ENCODE measurements around the gene SKOR2.
"Not testable (repeated sequence)": the region's sequence is repeated elsewhere in the genome, so short reads cannot be mapped to it uniquely, and the experiment has no call there.

The SKOR2 gene

DNA sequence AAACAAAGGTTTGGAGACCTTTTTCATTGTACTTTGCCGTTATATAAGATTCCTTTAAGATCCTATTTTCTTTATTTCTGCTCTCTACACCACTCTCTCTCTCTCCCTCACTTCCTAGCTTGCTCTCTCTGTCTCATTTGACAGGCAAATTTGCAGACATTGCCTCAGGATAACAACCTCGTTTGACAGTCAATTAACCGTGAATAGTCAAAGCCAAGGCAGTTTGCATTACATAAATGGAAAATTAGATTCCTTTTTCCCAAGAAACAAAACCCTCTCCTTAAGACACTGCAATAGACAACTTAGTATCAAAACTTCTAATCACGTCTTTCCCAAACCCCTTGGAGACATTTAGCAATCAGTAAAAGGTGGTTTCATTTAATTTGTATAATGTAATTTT is 7.4 kb downstream of the SKOR2 start:
- H3K36me3 ChIP-seq (ENCODE audit: insufficient read depth, low read length) = no peaks in the 10 kb centered on the region
- no peak overlapping the region for H3K27ac ChIP-seq (ENCODE audit: low read depth, low read length)
- H3K27me3 ChIP-seq (ENCODE audit: insufficient read depth, low read length) = peaks cover 95% of the 10 kb centered on the region
- H3K79me2 ChIP-seq (ENCODE audit: control insufficient read depth, insufficient read depth, low read length, unreplicated experiment) = no peaks in the 10 kb centered on the region
- H3K4me3 ChIP-seq (ENCODE audit: low read depth, low read length) = no peak overlapping the region
- no peak overlapping the region for H2AFZ ChIP-seq (ENCODE audit: low read length, unreplicated experiment)
- no peaks in the 10 kb centered on the region for H3K4me1 ChIP-seq (ENCODE audit: control insufficient read depth, insufficient read depth, low read length, unreplicated experiment)

DNA sequence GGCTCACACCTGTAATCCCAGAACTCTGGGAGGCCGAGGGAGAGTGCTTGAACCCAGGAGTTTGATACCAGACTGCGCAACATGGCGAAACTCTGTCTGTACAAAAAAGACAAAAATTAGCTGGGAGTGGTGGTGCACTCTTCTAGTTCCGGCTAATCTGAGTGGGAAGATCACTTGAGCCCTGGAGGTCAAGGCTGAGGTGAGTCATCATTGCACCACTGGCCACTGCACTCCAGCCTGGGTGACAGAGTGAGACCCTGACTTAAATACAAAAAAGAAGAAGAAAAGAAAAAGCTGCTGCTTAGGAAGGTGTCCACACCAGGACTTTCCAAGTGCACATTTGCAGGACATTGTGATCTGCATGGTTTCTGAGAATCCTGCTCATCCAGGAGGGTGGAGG is 16.4 kb downstream of the SKOR2 start:
- H3K27ac ChIP-seq (ENCODE audit: low read depth, low read length) = no peak overlapping the region
- H3K27me3 ChIP-seq (ENCODE audit: insufficient read depth, low read length) = peaks cover 77% of the 10 kb centered on the region

DNA sequence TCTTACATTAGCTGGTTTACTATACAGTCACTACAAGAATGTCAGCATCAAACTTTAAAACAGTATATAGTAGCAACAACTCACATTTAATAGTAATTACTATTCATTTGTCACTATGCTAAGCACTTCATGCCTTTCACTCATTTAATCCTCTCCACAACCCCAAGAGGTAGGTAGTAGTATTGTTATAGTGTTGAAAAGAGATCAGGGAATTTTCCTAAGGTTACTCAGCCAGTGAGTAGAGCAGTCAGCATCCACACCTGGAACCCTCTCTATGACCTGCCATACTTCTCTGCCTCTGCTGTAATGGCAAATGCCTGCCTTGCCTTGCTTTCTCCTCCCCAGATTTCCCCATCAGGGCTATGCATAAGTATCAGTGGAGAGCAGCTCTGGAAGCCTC is 24.8 kb downstream of the SKOR2 start:
- H3K4me3 ChIP-seq (ENCODE audit: low read depth, low read length) = no peak overlapping the region
- H3K27me3 ChIP-seq (ENCODE audit: insufficient read depth, low read length) = peaks cover 85% of the 10 kb centered on the region
- no peak overlapping the region for H2AFZ ChIP-seq (ENCODE audit: low read length, unreplicated experiment)
- no peak overlapping the region for H3K27ac ChIP-seq (ENCODE audit: low read depth, low read length)
- no peaks in the 10 kb centered on the region for H3K4me1 ChIP-seq (ENCODE audit: control insufficient read depth, insufficient read depth, low read length, unreplicated experiment)
- H3K36me3 ChIP-seq (ENCODE audit: insufficient read depth, low read length) = no peaks in the 10 kb centered on the region
- no peaks in the 10 kb centered on the region for H3K79me2 ChIP-seq (ENCODE audit: control insufficient read depth, insufficient read depth, low read length, unreplicated experiment)

More for the DNA sequence above, 16.4 kb downstream of the SKOR2 start:
- Histone ChIP-seq H3K79me2 (ENCODE audit: control insufficient read depth, insufficient read depth, low read length, unreplicated experiment) (no peaks in the 10 kb centered on the region), H3K4me3 (ENCODE audit: low read depth, low read length) (no peak overlapping the region), H3K4me1 (ENCODE audit: control insufficient read depth, insufficient read depth, low read length, unreplicated experiment) (no peaks in the 10 kb centered on the region), H2AFZ (ENCODE audit: low read length, unreplicated experiment) (no peak overlapping the region), H3K36me3 (ENCODE audit: insufficient read depth, low read length) (no peaks in the 10 kb centered on the region)

DNA sequence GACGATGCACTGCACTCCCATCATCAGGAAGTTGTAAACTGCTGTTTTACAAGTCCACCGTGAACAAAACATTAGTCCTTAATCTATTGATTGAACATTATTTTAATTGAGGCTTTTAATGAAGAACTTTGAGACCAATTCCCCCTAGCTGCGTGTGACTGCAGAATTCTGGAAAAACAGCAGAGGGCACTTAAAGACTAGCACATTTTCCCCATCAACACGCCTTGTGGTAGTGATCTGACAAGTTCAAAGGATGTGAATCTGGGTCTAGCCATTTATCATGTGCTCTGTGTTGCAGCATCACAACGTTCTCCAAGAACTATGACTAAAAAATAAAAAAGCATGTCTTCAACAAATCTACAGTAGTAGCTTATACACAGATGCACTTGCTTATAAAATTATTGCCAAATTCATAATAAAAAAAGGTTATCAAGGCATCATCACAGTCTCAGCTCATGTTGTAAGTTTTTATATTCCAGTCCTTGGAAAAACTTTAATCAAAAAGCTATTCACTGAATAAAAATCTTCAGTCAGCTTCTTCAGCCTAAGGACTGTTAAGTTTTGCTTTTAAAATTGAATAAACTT is 35.8 kb downstream of the SKOR2 start:
- Histone ChIP-seq H3K36me3 (ENCODE audit: insufficient read depth, low read length) (no peaks in the 10 kb centered on the region), H3K4me3 (ENCODE audit: low read depth, low read length) (no peak overlapping the region), H2AFZ (ENCODE audit: low read length, unreplicated experiment) (no peak overlapping the region), H3K27ac (ENCODE audit: low read depth, low read length) (no peak overlapping the region), H3K4me1 (ENCODE audit: control insufficient read depth, insufficient read depth, low read length, unreplicated experiment) (no peaks in the 10 kb centered on the region), H3K79me2 (ENCODE audit: control insufficient read depth, insufficient read depth, low read length, unreplicated experiment) (no peaks in the 10 kb centered on the region), H3K27me3 (ENCODE audit: insufficient read depth, low read length) (peaks cover 96% of the 10 kb centered on the region)

DNA sequence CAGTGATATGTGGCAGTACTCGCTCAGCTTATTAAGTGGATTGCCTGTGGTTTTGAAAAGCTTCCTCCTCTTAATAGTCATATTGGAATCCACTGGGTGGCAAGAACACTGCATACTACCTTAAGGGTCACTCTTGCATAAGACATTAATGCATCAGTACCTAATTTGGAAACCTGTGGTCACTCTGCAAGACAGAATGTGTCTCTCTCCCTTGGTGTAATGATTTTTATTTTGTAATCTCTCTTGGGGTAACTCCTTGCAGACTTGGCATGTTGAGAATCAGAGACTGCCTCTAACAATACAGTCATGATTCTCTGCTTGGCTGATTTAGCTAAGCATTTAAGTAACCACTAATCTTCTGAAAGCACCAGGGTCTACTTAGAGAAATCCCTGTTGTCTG is 42.3 kb downstream of the SKOR2 start:
- Histone ChIP-seq H3K4me1 (ENCODE audit: control insufficient read depth, insufficient read depth, low read length, unreplicated experiment) (no peaks in the 10 kb centered on the region), H2AFZ (ENCODE audit: low read length, unreplicated experiment) (no peak overlapping the region), H3K79me2 (ENCODE audit: control insufficient read depth, insufficient read depth, low read length, unreplicated experiment) (no peaks in the 10 kb centered on the region), H3K36me3 (ENCODE audit: insufficient read depth, low read length) (no peaks in the 10 kb centered on the region), H3K27ac (ENCODE audit: low read depth, low read length) (no peak overlapping the region), H3K27me3 (ENCODE audit: insufficient read depth, low read length) (peaks cover 79% of the 10 kb centered on the region), H3K4me3 (ENCODE audit: low read depth, low read length) (no peak overlapping the region)

DNA sequence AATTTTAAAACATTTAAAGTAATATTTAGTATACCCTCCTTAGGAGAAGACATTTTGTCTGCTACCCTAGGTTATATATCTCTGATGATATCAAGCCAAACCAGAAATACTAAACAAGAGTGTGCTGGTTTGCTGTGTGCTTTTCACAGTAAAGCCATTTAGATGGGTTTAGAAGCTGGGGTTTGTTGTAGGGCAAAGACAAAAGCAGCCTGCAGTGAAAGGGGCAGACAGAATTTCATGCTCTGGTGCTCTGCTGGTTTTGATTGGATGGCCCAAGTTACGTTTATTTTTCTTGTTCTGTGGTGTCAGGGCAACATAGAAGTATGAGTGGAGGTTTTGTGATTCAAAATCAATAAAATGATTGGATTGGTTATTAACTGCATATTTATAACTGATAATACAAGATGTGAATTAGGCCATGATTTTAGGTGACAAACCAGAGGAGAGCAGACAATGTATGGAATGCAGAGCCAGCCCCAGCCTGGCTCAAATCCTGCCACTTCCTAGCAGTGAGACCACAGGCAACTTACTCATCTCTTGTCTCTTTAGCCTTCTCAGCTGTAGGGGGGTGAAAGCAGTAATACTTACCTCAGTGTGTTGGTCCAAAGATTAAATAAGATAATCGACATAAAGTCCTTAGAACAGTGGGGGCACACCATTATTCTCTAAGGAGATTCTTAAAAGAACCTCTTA is 44.4 kb downstream of the SKOR2 start:
- H3K27ac ChIP-seq (ENCODE audit: low read depth, low read length) = no peak overlapping the region
- H3K79me2 ChIP-seq (ENCODE audit: control insufficient read depth, insufficient read depth, low read length, unreplicated experiment) = no peaks in the 10 kb centered on the region
- H2AFZ ChIP-seq (ENCODE audit: low read length, unreplicated experiment) = no peak overlapping the region
- H3K4me3 ChIP-seq (ENCODE audit: low read depth, low read length) = no peak overlapping the region
- no peaks in the 10 kb centered on the region for H3K4me1 ChIP-seq (ENCODE audit: control insufficient read depth, insufficient read depth, low read length, unreplicated experiment)
- H3K27me3 ChIP-seq (ENCODE audit: insufficient read depth, low read length) = peaks cover 65% of the 10 kb centered on the region
- no peaks in the 10 kb centered on the region for H3K36me3 ChIP-seq (ENCODE audit: insufficient read depth, low read length)

DNA sequence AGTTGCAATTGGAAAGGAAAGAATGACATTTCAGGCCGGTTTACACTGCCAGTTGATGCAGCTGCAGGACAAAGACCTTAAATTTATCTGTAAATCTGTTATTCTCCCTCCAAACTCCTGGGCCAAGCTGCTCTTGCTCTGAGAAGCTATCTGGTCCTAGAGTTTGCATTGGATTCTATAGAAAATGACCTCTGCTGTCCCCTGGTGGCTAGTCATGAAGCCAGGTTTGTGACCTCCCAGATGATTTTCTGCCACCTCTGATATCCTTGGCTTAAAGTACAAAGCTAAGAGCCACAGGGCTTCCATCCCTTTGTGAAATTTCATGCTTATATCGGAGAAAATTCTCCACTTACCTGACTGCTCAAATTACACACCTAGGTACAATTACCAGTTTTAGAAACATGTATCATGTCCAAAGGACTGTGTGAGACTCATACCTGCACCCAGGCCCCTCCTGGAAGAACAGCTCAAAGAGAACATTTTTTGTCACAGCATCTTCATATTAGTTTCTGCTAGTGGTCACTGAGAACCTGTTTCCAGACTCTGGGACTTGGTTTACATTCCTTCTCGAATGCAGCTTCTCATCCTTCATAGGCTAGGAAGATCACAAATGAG is 46.4 kb downstream of the SKOR2 start:
- H3K36me3 ChIP-seq (ENCODE audit: insufficient read depth, low read length) = no peaks in the 10 kb centered on the region

DNA sequence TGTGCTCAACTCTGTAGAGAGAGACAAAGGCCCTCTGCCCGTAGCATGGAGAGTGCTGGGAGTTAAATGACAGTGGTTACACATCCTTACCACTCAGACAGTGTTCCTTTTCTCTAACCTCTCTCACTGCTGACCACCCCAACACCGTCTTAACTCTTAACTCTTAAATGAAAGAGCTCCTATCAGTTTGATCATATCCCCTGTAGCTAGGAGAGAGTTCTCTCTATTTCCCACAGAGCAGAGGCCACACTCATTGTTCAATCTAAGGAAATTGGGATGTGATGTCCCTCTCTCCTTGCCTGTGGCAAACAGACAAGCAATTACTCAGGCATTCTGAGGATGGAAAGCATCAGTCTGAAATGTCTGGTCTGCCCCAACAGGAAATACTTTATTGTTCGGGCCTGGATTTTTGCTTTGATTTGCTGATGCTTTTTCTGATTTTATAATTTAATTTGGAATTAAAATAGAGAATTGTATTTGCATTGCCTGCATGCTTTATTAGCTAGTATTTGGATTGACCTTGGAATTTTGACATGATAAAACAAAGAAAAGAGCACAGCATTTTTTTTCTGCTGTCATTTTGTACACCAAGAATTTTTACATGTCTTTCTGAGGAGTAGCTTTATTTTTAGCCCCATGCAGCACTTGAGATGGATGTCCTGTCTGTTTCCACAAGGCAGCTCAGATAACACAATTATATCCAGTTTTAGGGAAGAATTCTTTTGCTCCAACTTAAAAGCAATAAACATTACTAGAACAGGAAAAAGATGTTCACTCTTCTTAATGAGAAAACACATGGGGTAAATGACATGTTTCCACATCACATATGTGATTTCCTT is 47.6 kb downstream of the SKOR2 start:
- Histone ChIP-seq H3K27me3 (ENCODE audit: insufficient read depth, low read length) (peaks cover 57% of the 10 kb centered on the region), H3K4me3 (ENCODE audit: low read depth, low read length) (no peak overlapping the region), H3K4me1 (ENCODE audit: control insufficient read depth, insufficient read depth, low read length, unreplicated experiment) (no peaks in the 10 kb centered on the region), H3K79me2 (ENCODE audit: control insufficient read depth, insufficient read depth, low read length, unreplicated experiment) (no peaks in the 10 kb centered on the region), H3K27ac (ENCODE audit: low read depth, low read length) (no peak overlapping the region), H3K36me3 (ENCODE audit: insufficient read depth, low read length) (no peaks in the 10 kb centered on the region), H2AFZ (ENCODE audit: low read length, unreplicated experiment) (no peak overlapping the region)

More for the DNA sequence above, 46.4 kb downstream of the SKOR2 start:
- Histone ChIP-seq H2AFZ (ENCODE audit: low read length, unreplicated experiment) (no peak overlapping the region), H3K4me1 (ENCODE audit: control insufficient read depth, insufficient read depth, low read length, unreplicated experiment) (no peaks in the 10 kb centered on the region), H3K27ac (ENCODE audit: low read depth, low read length) (no peak overlapping the region), H3K79me2 (ENCODE audit: control insufficient read depth, insufficient read depth, low read length, unreplicated experiment) (no peaks in the 10 kb centered on the region), H3K4me3 (ENCODE audit: low read depth, low read length) (no peak overlapping the region), H3K27me3 (ENCODE audit: insufficient read depth, low read length) (peaks cover 65% of the 10 kb centered on the region)

DNA sequence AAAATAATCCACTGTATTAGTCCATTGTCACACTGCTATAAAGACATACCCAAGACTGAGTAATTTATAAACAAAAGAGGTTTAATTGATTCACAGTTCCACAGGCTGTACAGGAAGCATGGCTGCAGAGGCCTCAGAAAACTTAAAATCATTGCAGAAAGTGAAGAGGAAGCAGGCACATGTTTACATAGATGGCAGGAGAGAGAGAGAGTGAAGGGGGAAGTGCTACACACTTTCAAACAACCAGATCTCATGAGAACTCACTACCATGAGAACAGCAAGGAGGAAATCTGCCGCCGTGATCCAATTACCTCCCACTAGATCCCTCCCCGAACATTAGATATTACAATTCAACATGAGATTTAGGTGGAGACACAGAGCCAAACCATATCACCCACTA is 55.5 kb downstream of the SKOR2 start:
- H3K36me3 ChIP-seq (ENCODE audit: insufficient read depth, low read length); H3K4me1 ChIP-seq (ENCODE audit: control insufficient read depth, insufficient read depth, low read length, unreplicated experiment); H3K27ac ChIP-seq (ENCODE audit: low read depth, low read length); H3K79me2 ChIP-seq (ENCODE audit: control insufficient read depth, insufficient read depth, low read length, unreplicated experiment); H3K4me3 ChIP-seq (ENCODE audit: low read depth, low read length); H2AFZ ChIP-seq (ENCODE audit: low read length, unreplicated experiment): not testable (repeated sequence)
- peaks cover 51% of the 10 kb centered on the region for H3K27me3 ChIP-seq (ENCODE audit: insufficient read depth, low read length)

DNA sequence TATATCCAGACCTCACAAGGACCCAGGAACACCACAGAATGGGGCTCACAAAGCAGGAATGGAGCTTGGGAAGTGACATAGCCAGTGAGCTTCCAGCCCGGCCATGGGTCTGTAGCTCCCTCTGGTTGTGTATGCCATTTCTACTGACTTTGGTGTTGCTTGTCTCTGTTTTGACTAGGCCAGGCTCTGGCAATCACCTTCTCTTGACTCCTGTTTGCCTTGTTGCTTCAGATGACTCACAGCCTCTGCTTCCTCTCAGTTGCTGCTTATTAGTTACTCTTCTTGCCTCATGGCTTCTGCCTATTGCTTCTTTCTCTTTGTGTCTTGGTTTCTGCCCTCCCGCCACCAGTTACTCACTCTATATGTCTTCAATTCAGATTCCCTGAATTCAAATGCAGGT is 59.5 kb downstream of the SKOR2 start:
- no peak overlapping the region for H3K4me3 ChIP-seq (ENCODE audit: low read depth, low read length)
- H3K27me3 ChIP-seq (ENCODE audit: insufficient read depth, low read length) = peaks cover 44% of the 10 kb centered on the region
- H2AFZ ChIP-seq (ENCODE audit: low read length, unreplicated experiment) = no peak overlapping the region
- H3K79me2 ChIP-seq (ENCODE audit: control insufficient read depth, insufficient read depth, low read length, unreplicated experiment) = no peaks in the 10 kb centered on the region
- no peaks in the 10 kb centered on the region for H3K4me1 ChIP-seq (ENCODE audit: control insufficient read depth, insufficient read depth, low read length, unreplicated experiment)
- H3K36me3 ChIP-seq (ENCODE audit: insufficient read depth, low read length) = no peaks in the 10 kb centered on the region
- no peak overlapping the region for H3K27ac ChIP-seq (ENCODE audit: low read depth, low read length)

Measured in ACC112 (cell line).